Liver (tissue), 9 donors: ENCODE measurements around the gene ALG12. TPM values are rescaled to one million over a fixed set of nuclear protein-coding genes. Genes with fewer than 3 reads are reported as not detected.

Experiments
- DNase-seq: peaks from one replicate; pipeline ENCODE4 v3.0.0-alpha.2; 2017; ENCODE audit warnings: low spot score
- H3K27ac ChIP-seq, 2 donors: one replicate each; pipeline ENCODE4 v1.7.0; 2013; ENCODE audit warnings: inconsistent platforms in 2 of 2, low read length in 2 of 2, control low read depth in 1 of 2, low read depth in 1 of 2, mild to moderate bottlenecking in 1 of 2
- H3K27me3 ChIP-seq, 4 donors: one replicate each; pipeline versions ENCODE4 v1.6.1 to v1.7.0; 2013; ENCODE audit warnings: low read length in 3 of 4, inconsistent platforms in 1 of 4, mild to moderate bottlenecking in 1 of 4, moderate library complexity in 1 of 4; ENCODE audit not compliant: control insufficient read depth in 4 of 4, insufficient read depth in 4 of 4
- H3K36me3 ChIP-seq, 4 donors: one replicate each; pipeline versions ENCODE4 v1.6.1 to v1.7.0; 2013; ENCODE audit warnings: low read length in 3 of 4, mild to moderate bottlenecking in 3 of 4, low read depth in 1 of 4, moderate library complexity in 1 of 4; ENCODE audit not compliant: control insufficient read depth in 4 of 4, insufficient read depth in 3 of 4
- H3K4me1 ChIP-seq, 4 donors: one replicate each; pipeline versions ENCODE4 v1.6.1 to v1.7.0; 2013; ENCODE audit warnings: low read length in 3 of 4, mild to moderate bottlenecking in 3 of 4, moderate library complexity in 1 of 4; ENCODE audit not compliant: control insufficient read depth in 4 of 4, insufficient read depth in 4 of 4
- H3K4me3 ChIP-seq, 3 donors: one replicate each; pipeline versions ENCODE4 v1.6.1 to v1.7.0; 2013; ENCODE audit warnings: low read length in 3 of 3, control low read depth in 1 of 3, low read depth in 1 of 3, mild to moderate bottlenecking in 1 of 3
- H3K9ac ChIP-seq, 2 donors: one replicate each; pipeline ENCODE4 v1.7.0; 2013; ENCODE audit warnings: low read length in 2 of 2, mild to moderate bottlenecking in 2 of 2, moderate library complexity in 2 of 2, control low read depth in 1 of 2, low read depth in 1 of 2
- H3K9me3 ChIP-seq, 4 donors: one replicate each; pipeline versions ENCODE4 v1.6.1 to v1.7.0; 2013; ENCODE audit warnings: low read length in 3 of 4; ENCODE audit not compliant: control insufficient read depth in 4 of 4
- ATF3 ChIP-seq: IDR thresholded peaks from 2 replicates; pipeline ENCODE4 v1.6.1; 2016; ENCODE audit warnings: antibody characterized with exemption
- EGR1 ChIP-seq, 2 donors: IDR thresholded peaks; 2 replicates each; pipeline ENCODE4 v1.6.1; 2016 to 2018; ENCODE audit warnings: antibody characterized with exemption in 2 of 2, low read depth in 2 of 2
- FOXA1 ChIP-seq: IDR thresholded peaks from 2 replicates; pipeline ENCODE4 v1.6.1; 2016; ENCODE audit warnings: antibody characterized with exemption
- FOXA2 ChIP-seq: IDR thresholded peaks from 2 replicates; pipeline ENCODE4 v1.6.1; 2016; ENCODE audit warnings: antibody characterized with exemption
- GABPA ChIP-seq, 2 donors: IDR thresholded peaks in 1 of 2; conservative IDR thresholded peaks in 1 of 2; 2 replicates each; pipeline ENCODE4 v1.6.1; 2016; ENCODE audit warnings: antibody characterized with exemption in 2 of 2, mild to moderate bottlenecking in 1 of 2, moderate library complexity in 1 of 2
- HNF4A ChIP-seq, 2 donors: conservative IDR thresholded peaks; 2 replicates each; pipeline ENCODE4 v1.6.1; 2016; ENCODE audit warnings: antibody characterized with exemption in 2 of 2, mild to moderate bottlenecking in 2 of 2
- HNF4G ChIP-seq: IDR thresholded peaks from 2 replicates; pipeline ENCODE4 v1.6.1; 2016; ENCODE audit warnings: antibody characterized with exemption
- JUND ChIP-seq, 2 donors: IDR thresholded peaks; 2 replicates each; pipeline ENCODE4 v1.6.1; 2016; ENCODE audit warnings: antibody characterized with exemption in 2 of 2
- NR2F2 ChIP-seq: IDR thresholded peaks from 2 replicates; pipeline ENCODE4 v1.6.1; 2016; ENCODE audit warnings: antibody characterized with exemption
- RAD21 ChIP-seq, 2 donors: IDR thresholded peaks; 2 replicates each; pipeline ENCODE4 v1.6.1; 2016; ENCODE audit warnings: antibody characterized with exemption in 2 of 2, mild to moderate bottlenecking in 2 of 2
- REST ChIP-seq: IDR thresholded peaks from 2 replicates; pipeline ENCODE4 v1.6.1; 2016; ENCODE audit warnings: antibody characterized with exemption, mild to moderate bottlenecking
- RXRA ChIP-seq, 2 donors: IDR thresholded peaks; 2 replicates each; pipeline ENCODE4 v1.6.1; 2017 to 2018; ENCODE audit warnings: antibody characterized with exemption in 2 of 2, mild to moderate bottlenecking in 1 of 2
- SP1 ChIP-seq: IDR thresholded peaks from 2 replicates; pipeline ENCODE4 v1.6.1; 2018; ENCODE audit warnings: antibody characterized with exemption, mild to moderate bottlenecking
- TAF1 ChIP-seq: conservative IDR thresholded peaks from 2 replicates; pipeline ENCODE4 v1.6.1; 2016; ENCODE audit warnings: antibody characterized with exemption, mild to moderate bottlenecking
- YY1 ChIP-seq: IDR thresholded peaks from 2 replicates; pipeline ENCODE4 v1.6.1; 2016; ENCODE audit warnings: antibody characterized with exemption, mild to moderate bottlenecking
- ZBTB33 ChIP-seq: IDR thresholded peaks from 2 replicates; pipeline ENCODE4 v1.6.1; 2016; ENCODE audit warnings: antibody characterized with exemption
- WGBS: extraction: QIAGEN DNeasy Blood & Tissue Kit; methylation state at CpG from one replicate; pipeline ENCODE4 v1.1.7; 2013; 5-methylcytosine and 5-hydroxymethylcytosine counted together
- polyA plus RNA-seq, 2 donors: library from polyadenylated mRNA; stranded (reverse) in 1 of 2; unstranded in 1 of 2; fragments of 200-250 nt in 1 of 2; fragments of >200 nt in 1 of 2; fragmentation: Nextera tagmentation in 1 of 2; extraction: Ambion mirVana in 1 of 2; gene quantifications; one replicate each; pipeline versions ENCODE4 v1.2.1 to v1.2.3, GENCODE V29; 2013 to 2015
- total RNA-seq, 2 donors: library from RNA; depleted of rRNA; stranded (reverse); fragments of >200 nt; gene quantifications; one replicate each; pipeline ENCODE4 v1.2.3, GENCODE V29; 2014
- TF ChIP-seq, protein P1 (sequence below): IDR thresholded peaks from 2 replicates; pipeline ENCODE4 v1.6.1; 2016; ENCODE audit warnings: antibody characterized with exemption
- TF ChIP-seq, protein P2 (sequence below): fragments of 150-350 bp; IDR thresholded peaks from 2 replicates; pipeline ENCODE4 v1.5.1; 2017; ENCODE audit warnings: improper control_type of control experiment, low read depth, low read length; ENCODE audit not compliant: missing input control
- donor health status: healthy.
- donor health status: healthy.
- donor health status: healthy.
- donor health status: healthy.
- donor health status: healthy.

The ALG12 gene
- total and polyA plus RNA-seq, 4 donors = 10.4 to 20.2 (median 14.0) TPM

GRCh38 chr22:49962012-49962750, 43.9 kb upstream of the ALG12 start:
- WGBS = under 1% methylated on average over 70 of the region's 70 CpGs
- Histone ChIP-seq H3K4me1 (peaks cover 26 to 62% (median 51%) of the 10 kb centered on the region in 4 donors), H3K4me3 (peak overlapping the region; percentile 95 to 98 (median 95)), H3K27ac (peak overlapping the region; percentile 95 to 99), H3K36me3 (peaks cover 0 to 13% (median 3%) of the 10 kb centered on the region in 4 donors), H3K27me3 (no peaks in the 10 kb centered on the region), H3K9me3 (no peaks in the 10 kb centered on the region), H3K9ac (peak overlapping the region; percentile 71 to 80)
- TF ChIP-seq JUND (IDR thresholded peaks at IDR 0.05) (peak in 1 of 2 donors; percentile 10), FOXA2 (no peak), EGR1 (IDR thresholded peaks at IDR 0.05; ENCODE audit: low read depth in 2 of 2) (peak in 1 of 2 donors; percentile 90), HNF4A (conservative IDR thresholded peaks at IDR 0.05) (peak in 1 of 2 donors; percentile 53), RXRA (IDR thresholded peaks at IDR 0.05) (peak in 1 of 2 donors; percentile 47), SP1 (peak; percentile 70), GABPA (IDR thresholded peaks at IDR 0.05 in 1 of 2, conservative IDR thresholded peaks at IDR 0.05 in 1 of 2) (peak in 1 of 2 donors; percentile 47), REST (no peak), FOXA1 (no peak), ATF3 (no peak), NR2F2 (no peak), YY1 (peak; percentile 18), TAF1 (no peak), RAD21 (IDR thresholded peaks at IDR 0.05) (peak; percentile 30 to 37), ZBTB33 (no peak), HNF4G (no peak)
- TF ChIP-seq, protein P1, sequence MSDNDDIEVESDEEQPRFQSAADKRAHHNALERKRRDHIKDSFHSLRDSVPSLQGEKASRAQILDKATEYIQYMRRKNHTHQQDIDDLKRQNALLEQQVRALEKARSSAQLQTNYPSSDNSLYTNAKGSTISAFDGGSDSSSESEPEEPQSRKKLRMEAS = no peak
- TF ChIP-seq, protein P2, sequence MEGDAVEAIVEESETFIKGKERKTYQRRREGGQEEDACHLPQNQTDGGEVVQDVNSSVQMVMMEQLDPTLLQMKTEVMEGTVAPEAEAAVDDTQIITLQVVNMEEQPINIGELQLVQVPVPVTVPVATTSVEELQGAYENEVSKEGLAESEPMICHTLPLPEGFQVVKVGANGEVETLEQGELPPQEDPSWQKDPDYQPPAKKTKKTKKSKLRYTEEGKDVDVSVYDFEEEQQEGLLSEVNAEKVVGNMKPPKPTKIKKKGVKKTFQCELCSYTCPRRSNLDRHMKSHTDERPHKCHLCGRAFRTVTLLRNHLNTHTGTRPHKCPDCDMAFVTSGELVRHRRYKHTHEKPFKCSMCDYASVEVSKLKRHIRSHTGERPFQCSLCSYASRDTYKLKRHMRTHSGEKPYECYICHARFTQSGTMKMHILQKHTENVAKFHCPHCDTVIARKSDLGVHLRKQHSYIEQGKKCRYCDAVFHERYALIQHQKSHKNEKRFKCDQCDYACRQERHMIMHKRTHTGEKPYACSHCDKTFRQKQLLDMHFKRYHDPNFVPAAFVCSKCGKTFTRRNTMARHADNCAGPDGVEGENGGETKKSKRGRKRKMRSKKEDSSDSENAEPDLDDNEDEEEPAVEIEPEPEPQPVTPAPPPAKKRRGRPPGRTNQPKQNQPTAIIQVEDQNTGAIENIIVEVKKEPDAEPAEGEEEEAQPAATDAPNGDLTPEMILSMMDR = no peak
- DNase-seq = peak; percentile 66
